Measurements from ENCODE around the gene CD28.

CD28 gene

DNA sequence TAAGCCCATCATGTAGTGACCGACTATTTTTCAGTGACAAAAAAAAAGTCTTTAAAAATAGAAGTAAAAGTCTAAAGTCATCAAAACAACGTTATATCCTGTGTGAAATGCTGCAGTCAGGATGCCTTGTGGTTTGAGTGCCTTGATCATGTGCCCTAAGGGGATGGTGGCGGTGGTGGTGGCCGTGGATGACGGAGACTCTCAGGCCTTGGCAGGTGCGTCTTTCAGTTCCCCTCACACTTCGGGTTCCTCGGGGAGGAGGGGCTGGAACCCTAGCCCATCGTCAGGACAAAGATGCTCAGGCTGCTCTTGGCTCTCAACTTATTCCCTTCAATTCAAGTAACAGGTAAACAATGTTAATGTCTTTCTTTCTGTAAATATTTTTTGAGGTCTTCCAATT, at the start of gene CD28:
CD28 (plus strand) TSS at position 237 of the 400 bp plus-strand sequence; CDS start at position 295, 58 bp downstream.
- TF ChIP-seq EP300 (IDR thresholded peaks at IDR 0.05; ENCODE audit: borderline replicate concordance) (no peak), TCF12 (IDR thresholded peaks at IDR 0.05; ENCODE audit: low read depth) (no peak), RAD21 (IDR thresholded peaks at IDR 0.05; ENCODE audit: low read depth) (no peak), CEBPB (IDR thresholded peaks at IDR 0.05) (no peak), CREB1 (IDR thresholded peaks at IDR 0.05; ENCODE audit: low read depth) (no peak), YY1 (IDR thresholded peaks at IDR 0.05; ENCODE audit: low read depth) (no peak), NFIC (IDR thresholded peaks at IDR 0.05) (no peak), TAF1 (IDR thresholded peaks at IDR 0.05; ENCODE audit: low read depth) (no peak), TEAD4 (IDR thresholded peaks at IDR 0.05) (no peak), EGR1 (IDR thresholded peaks at IDR 0.05) (no peak), FOXM1 (IDR thresholded peaks at IDR 0.05; ENCODE audit: borderline replicate concordance, low read depth) (no peak)
- TF ChIP-seq, protein P1, sequence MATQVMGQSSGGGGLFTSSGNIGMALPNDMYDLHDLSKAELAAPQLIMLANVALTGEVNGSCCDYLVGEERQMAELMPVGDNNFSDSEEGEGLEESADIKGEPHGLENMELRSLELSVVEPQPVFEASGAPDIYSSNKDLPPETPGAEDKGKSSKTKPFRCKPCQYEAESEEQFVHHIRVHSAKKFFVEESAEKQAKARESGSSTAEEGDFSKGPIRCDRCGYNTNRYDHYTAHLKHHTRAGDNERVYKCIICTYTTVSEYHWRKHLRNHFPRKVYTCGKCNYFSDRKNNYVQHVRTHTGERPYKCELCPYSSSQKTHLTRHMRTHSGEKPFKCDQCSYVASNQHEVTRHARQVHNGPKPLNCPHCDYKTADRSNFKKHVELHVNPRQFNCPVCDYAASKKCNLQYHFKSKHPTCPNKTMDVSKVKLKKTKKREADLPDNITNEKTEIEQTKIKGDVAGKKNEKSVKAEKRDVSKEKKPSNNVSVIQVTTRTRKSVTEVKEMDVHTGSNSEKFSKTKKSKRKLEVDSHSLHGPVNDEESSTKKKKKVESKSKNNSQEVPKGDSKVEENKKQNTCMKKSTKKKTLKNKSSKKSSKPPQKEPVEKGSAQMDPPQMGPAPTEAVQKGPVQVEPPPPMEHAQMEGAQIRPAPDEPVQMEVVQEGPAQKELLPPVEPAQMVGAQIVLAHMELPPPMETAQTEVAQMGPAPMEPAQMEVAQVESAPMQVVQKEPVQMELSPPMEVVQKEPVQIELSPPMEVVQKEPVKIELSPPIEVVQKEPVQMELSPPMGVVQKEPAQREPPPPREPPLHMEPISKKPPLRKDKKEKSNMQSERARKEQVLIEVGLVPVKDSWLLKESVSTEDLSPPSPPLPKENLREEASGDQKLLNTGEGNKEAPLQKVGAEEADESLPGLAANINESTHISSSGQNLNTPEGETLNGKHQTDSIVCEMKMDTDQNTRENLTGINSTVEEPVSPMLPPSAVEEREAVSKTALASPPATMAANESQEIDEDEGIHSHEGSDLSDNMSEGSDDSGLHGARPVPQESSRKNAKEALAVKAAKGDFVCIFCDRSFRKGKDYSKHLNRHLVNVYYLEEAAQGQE (IDR thresholded peaks at IDR 0.05; ENCODE audit: low read depth) = no peak
- TF ChIP-seq, protein P2, sequence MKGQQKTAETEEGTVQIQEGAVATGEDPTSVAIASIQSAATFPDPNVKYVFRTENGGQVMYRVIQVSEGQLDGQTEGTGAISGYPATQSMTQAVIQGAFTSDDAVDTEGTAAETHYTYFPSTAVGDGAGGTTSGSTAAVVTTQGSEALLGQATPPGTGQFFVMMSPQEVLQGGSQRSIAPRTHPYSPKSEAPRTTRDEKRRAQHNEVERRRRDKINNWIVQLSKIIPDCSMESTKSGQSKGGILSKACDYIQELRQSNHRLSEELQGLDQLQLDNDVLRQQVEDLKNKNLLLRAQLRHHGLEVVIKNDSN (IDR thresholded peaks at IDR 0.05) = no peak
- TF ChIP-seq, protein P3, sequence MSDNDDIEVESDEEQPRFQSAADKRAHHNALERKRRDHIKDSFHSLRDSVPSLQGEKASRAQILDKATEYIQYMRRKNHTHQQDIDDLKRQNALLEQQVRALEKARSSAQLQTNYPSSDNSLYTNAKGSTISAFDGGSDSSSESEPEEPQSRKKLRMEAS (IDR thresholded peaks at IDR 0.05) = no peak

DNA sequence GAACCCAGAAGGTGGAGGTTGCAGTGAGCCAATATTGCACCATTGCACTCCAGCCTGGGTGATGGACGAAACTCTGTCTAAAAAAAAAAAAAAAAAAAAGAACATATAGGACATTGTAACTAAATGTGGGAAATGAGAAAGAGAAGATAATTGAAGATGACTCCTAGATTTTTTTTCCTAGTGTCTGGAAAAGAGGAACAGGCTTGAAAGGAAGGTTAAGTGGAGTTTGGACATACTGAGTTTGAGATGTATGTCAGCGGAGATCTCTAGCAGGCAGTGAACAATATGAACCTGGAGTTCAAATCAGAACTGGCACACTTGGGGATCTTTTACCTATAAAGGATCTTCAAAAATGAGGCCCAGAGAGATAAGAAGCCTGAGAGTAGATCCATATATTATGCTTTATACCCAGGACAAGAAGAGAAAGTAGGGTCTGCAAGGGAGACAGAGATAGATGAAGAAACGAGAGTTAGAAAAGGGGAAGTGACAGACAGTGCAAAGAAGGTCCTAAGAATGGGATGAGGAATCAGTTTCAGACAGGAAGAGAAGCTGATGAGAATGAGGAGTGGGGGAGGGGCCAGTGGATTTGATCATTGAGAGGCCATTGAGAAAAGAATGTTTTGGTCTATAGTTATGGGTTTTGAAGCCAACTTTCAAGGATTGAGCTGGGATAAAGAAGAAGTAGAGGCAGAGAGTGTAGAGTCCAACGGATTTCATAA, 46.9 kb upstream of the CD28 start:
- TF ChIP-seq, protein P3 (IDR thresholded peaks at IDR 0.05) = no peak
- TF ChIP-seq TCF12 (IDR thresholded peaks at IDR 0.05; ENCODE audit: low read depth) (no peak), RAD21 (IDR thresholded peaks at IDR 0.05; ENCODE audit: low read depth) (no peak), EGR1 (IDR thresholded peaks at IDR 0.05) (no peak), CEBPB (IDR thresholded peaks at IDR 0.05) (no peak), YY1 (IDR thresholded peaks at IDR 0.05; ENCODE audit: low read depth) (no peak), CREB1 (IDR thresholded peaks at IDR 0.05; ENCODE audit: low read depth) (no peak), ZBTB7A (IDR thresholded peaks at IDR 0.05; ENCODE audit: low read depth) (no peak), FOXM1 (IDR thresholded peaks at IDR 0.05; ENCODE audit: borderline replicate concordance, low read depth) (no peak), TEAD4 (IDR thresholded peaks at IDR 0.05) (no peak), TAF1 (IDR thresholded peaks at IDR 0.05; ENCODE audit: low read depth) (no peak), EP300 (IDR thresholded peaks at IDR 0.05; ENCODE audit: borderline replicate concordance) (no peak), NFIC (IDR thresholded peaks at IDR 0.05) (no peak)
- TF ChIP-seq, protein P2 (IDR thresholded peaks at IDR 0.05) = no peak
- TF ChIP-seq, protein P1 (IDR thresholded peaks at IDR 0.05; ENCODE audit: low read depth) = no peak

DNA sequence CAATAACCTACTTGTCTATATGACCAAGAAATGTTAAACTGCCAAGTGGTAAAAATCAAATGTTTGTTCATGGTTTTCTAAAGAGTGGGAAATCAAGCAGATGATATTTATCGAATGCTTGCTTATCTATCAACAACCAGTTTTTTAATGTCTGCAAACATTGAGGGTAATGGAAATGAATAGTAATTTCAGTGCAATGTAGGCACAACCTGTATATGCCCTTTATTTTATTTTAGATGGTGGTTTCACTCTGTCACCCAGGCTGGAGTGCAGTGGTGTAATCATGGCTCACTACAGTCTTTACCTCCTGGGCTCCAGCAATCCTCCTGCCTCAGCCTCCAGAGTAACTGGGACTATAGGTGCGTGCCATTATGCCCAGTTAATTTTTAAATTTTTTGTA, 46.0 kb upstream of the CD28 start:
- TF ChIP-seq ZBTB7A (IDR thresholded peaks at IDR 0.05; ENCODE audit: low read depth) (no peak), TAF1 (IDR thresholded peaks at IDR 0.05; ENCODE audit: low read depth) (no peak), CEBPB (IDR thresholded peaks at IDR 0.05) (no peak), TEAD4 (IDR thresholded peaks at IDR 0.05) (no peak), RAD21 (IDR thresholded peaks at IDR 0.05; ENCODE audit: low read depth) (no peak), CREB1 (IDR thresholded peaks at IDR 0.05; ENCODE audit: low read depth) (no peak), FOXM1 (IDR thresholded peaks at IDR 0.05; ENCODE audit: borderline replicate concordance, low read depth) (no peak), TCF12 (IDR thresholded peaks at IDR 0.05; ENCODE audit: low read depth) (no peak), EGR1 (IDR thresholded peaks at IDR 0.05) (no peak)
- TF ChIP-seq, protein P3 (IDR thresholded peaks at IDR 0.05) = no peak
- TF ChIP-seq, protein P1 (IDR thresholded peaks at IDR 0.05; ENCODE audit: low read depth) = no peak
- TF ChIP-seq, protein P2 (IDR thresholded peaks at IDR 0.05) = no peak
